ENCODE measurements around the gene FAM76B.

FAM76B gene

DNA sequence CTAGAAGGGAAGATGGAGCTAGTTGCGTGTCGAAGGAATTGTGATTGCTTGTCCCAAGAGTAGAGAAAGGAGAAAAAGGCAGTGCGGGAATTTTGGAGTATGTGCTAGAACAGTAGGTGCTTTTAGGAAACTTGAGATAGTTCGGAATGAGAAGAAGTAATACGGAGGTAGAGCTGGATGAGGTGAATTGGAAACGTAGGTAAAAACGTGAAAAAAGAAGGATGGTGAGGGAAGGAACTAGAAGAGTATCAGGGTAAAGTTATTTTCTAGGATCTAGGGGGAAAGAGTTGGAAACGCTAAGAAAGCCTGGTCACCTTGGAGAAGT, 2.1 kb upstream of the FAM76B start:
- DNase-seq: no peak

DNA sequence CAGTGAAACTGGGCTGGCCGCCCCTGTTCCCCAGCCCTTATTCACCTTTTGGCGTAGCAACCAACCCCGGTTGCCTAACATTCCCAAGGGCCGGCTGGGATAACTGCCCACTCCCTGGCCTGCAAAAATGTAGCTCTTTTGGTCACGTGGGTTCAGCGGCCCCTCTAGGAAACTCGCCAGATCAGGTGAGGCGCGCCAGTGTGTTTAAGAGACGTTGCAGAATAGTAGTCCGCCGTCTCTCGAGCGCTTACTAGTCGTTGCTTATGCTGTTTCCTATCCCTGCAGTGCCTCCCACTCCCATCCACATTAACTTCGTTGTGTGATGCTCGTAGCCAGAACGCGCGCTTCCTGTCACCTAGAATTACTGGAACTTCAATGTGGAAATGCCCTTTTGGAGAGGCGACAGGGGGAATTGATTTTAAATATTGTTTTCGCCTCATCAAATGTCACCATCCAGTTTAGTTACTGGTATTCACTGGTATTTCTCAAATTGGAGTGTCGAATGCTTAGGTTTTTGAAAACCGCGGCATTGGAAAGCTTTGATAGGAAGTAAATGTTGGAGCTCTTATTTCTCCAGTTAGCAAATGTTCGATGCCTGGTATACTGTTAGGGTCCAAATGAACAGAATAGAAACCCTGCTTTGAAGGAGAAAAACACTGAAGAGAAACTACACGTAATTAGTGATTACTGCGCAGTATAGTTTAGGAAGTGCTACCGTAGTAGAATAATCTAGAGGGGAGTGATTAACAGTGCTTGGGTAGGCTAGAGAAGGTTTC, 1.5 kb upstream of the FAM76B start:
- DNase-seq: peak; percentile 19

GRCh38 chr11:95790123-95790932, 746 bp upstream of the FAM76B start, which contains the start of gene CEP57:
TSS of gene CEP57 (plus strand) at chr11:95790498. CDS start at chr11:95790699, 201 bp downstream.
- DNase-seq: peak; percentile 90

- DNase-seq: no peak
Measured at GRCh38 chr11:95788921-95789505, 569 bp downstream of the FAM76B start.

GRCh38 chr11:95780544-95780943, 9.0 kb downstream of the FAM76B start:
- DNase-seq: no peak

DNA sequence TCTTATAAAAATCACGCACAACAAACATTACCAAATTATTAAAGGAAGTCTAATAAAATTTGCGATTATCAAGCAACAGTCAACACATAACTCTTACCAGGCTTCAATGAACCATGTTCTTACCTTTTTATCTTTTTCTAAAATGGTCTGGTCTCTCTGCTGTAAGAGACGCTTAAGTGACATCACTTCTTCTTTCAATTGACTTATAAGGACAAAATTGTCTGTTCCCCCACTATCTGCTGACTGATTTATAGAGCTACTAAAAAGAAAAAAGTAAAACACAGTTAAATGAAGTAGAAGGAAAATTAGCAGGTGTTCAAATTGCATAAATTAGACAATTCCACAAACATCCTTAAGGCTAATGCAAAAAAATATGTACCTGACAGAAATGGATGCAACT, 10.9 kb downstream of the FAM76B start:
- DNase-seq: no peak

GRCh38 chr11:95776859-95777258, 12.7 kb downstream of the FAM76B start:
- DNase-seq: no peak

DNA sequence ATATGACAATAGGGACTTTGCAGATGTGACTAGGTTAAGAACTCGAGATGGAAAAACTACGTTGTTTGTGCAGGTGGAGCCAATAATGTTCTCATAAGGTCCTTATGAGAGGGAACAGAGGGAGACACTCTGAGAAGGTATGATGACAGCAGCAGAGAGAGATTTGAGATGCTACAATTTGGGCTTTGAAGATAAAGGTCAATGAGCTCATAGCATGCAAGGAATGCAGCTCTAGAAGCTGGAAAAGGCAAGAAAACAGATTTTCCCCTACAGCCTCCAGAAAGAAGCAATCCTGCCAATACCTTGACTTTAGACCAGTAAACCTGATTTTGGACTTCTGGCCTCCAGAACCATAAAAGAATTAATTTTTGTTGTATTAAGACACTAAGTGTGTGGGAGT, 21.1 kb downstream of the FAM76B start:
- DNase-seq: no peak

- no peak for DNase-seq
Measured at GRCh38 chr11:95767498-95767897, 22.1 kb downstream of the FAM76B start.

- no peak for DNase-seq
Measured at GRCh38 chr11:95766701-95767100, 22.9 kb downstream of the FAM76B start.

DNA sequence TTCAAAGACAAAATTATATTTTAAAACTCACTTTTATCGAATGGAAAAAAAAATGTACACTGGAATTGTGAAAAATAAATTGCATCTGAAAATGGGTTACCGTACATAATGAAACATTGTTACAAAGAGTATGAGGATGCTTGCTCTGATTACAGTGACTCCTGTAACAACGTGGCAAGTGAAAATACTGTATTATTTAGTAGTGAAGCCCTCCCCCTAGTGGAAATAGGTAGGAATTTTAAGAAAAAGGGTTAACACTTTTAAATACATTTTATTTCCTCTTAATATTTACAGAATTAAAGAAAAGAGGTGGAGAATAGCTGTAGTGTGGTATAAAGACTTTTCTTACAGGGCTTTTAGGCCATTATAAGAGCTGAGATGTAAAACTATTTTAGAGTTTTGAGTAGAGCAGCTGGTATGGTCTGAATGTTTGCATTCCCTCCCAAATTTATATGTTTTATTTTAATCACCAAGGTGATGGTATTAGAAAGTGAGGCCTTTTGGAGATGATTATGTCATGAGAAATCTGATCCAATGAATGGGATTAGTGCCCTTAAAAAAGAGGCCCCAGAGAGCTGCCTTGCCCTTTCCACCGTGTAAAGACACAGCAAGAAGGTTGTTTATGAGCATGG, 25.2 kb downstream of the FAM76B start:
- DNase-seq: no peak

- no peak for DNase-seq
Measured at GRCh38 chr11:95762534-95762933, 27.0 kb downstream of the FAM76B start.

DNA sequence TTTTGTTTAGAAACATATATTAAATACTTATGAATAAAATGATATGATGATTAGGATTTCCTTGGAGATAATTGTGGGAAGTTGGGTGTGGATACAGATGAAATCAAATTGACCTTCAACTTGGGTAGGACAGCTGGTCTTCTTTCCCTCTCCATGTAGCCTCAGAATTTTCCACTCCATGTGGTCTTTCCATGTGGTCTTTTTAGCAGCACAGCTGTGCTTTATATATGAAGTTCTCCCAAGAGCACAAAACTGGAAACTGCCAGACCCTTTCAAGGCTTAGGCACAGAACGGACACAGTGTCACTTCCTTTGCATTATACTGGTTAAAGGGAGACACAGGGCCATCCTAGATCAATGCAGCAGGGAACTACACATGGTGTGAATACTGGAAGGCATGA, 28.6 kb downstream of the FAM76B start:
- no peak for DNase-seq

DNA sequence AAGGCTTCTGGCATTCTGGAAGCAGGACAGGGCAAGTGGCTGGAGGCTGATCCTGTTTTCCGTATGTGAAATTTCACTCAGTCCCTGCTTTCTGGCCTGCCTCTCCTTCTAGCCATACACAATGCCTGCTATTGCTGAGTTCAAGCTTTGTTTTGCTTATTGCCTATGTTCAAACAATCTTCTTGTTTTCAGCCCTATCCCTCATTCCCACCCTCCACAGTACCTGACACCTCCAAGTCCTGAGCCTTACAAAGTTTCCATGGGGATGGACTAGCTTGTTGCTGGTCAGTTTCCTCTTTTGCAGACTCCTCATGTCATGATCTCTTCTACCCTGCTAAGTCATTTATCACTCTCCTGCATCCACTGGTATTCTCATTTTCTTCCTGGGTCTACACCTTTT, 38.1 kb downstream of the FAM76B start:
- DNase-seq: no peak

DNA sequence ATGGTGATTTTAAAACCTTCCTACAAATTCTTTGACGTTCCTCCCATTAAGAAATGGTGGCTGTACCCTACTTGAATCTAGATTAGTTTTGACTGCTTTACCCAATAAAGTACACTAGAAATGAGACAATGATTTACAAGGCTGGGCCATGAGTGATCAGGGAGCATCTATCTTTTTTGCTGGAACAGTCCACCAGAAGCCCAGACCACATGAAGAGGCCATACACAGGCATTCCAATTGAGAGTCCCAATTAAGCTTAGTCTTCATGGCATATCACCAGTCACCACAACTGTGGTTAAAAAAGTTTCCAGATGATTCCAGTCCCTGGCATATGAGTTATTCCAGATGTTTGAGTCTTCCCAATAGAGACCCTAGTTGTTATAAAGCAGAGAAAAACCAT, 39.5 kb downstream of the FAM76B start:
- DNase-seq: no peak

DNA sequence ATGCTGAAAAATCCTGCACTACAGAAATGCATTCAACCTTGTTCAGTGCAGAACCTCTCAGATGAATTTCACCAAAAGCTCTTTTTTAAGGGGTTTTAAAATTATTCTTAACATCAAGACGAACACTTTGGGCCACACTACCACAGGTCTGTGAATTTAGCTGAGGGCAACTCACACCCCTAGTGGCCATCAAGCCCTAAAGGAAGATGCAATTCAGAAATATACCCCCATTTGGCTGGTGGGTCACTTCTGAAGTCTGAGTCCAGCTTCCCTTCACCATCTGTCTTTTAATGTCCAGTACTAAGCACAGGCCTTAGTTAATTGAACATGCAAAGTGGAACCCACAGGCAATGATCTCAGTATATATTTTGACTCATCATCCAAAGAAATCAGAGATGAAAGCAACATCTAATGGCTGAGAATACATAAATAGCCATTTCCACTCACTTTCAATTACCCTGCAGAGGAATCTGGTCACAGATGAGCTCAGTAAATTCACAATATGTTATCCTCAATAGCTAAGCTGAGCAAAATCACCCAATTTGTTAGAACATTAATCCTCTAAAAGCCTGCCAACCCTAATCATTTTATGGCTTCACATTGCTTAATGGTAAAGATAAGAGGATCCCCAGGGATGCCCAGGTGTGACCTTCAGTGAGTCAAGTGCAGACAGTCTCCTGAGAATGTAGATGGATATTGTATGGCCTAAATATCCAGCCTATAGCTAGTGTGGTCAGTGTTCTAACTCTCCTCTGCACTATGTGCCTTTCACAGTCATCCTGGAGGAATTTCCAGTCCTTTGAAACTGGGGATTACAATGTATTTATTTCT, 50.3 kb downstream of the FAM76B start:
- no peak for DNase-seq

DNA sequence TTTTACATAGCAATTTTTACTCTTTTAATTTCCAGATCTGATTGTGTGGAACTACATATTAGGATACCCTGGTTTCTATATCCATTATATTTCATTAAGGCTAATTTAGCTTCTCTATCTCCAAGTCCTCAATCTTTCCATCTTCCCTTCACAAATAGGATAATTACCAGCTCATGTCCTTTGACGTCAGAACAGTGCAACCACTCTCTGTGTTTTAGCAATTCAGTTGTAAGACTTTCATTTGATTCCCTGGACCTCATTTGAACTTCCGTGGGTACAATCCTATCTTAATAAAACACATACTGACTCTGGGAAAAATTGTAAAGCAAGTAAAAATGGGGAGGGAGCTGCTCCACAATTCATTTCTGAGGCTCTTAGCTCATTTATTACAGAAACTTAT, 52.8 kb downstream of the FAM76B start:
- no peak for DNase-seq

- DNase-seq: no peak
Measured at GRCh38 chr11:95736355-95736754, 53.2 kb downstream of the FAM76B start.

GRCh38 chr11:95734009-95734572, 55.5 kb downstream of the FAM76B start:
- DNase-seq: no peak

GRCh38 chr11:95732930-95733602, 56.5 kb downstream of the FAM76B start:
- DNase-seq: no peak

DNA sequence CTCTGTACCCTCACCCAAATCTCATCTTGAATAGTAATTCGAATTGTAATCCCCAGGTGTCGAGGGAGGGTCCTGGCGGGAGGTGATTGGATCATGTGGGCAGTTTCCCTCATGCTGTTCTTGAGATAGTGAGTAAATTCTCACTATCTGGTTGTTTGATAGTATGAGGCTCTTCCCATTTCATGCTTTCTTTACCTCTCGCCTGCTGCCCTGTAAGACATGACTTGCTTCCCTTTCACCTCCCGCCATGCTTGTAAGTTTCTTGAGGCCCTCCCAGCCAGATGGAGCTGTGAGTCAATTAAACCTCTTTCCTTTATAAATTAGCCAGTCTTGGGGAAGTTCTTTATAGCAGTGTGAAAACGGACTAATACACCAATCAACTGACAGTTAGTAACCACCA, 60.1 kb downstream of the FAM76B start:
- no peak for DNase-seq

GRCh38 chr11:95728790-95729189, 60.8 kb downstream of the FAM76B start:
- no peak for DNase-seq

Data from NCI-H2107 (cell line).